H9 (cell line): Measurements from ENCODE around the gene AMOTL1. TPM values are rescaled to one million over a fixed set of nuclear protein-coding genes. Genes with fewer than 3 reads are reported as not detected.

Source experiments
- DNase-seq: peaks from one replicate; pipeline ENCODE4 v3.0.0-alpha.2; 2017
- H2AFZ ChIP-seq: one replicate; pipeline ENCODE4 v1.6.1; 2013; ENCODE audit warnings: mild to moderate bottlenecking, low read length, control low read depth, moderate library complexity
- H2AK5ac ChIP-seq: 2 replicates; pipeline ENCODE4 v1.6.1; 2013; ENCODE audit warnings: low read length, control low read depth, mixed read lengths; ENCODE audit not compliant: insufficient read length
- H2BK120ac ChIP-seq: one replicate; pipeline ENCODE4 v1.6.1; 2013; ENCODE audit warnings: low read depth, mild to moderate bottlenecking, low read length, control low read depth, inconsistent platforms; ENCODE audit not compliant: poor library complexity, severe bottlenecking
- H2BK12ac ChIP-seq: 2 replicates; pipeline ENCODE4 v1.6.1; 2013; ENCODE audit warnings: low read length, control low read depth, mixed read lengths, low read depth; ENCODE audit not compliant: insufficient read length
- H2BK15ac ChIP-seq: 2 replicates; pipeline ENCODE4 v1.6.1; 2013; ENCODE audit warnings: low read depth, low read length, control low read depth
- H2BK20ac ChIP-seq: one replicate; pipeline ENCODE4 v1.6.1; 2013; ENCODE audit warnings: low read depth, mild to moderate bottlenecking, low read length, control low read depth, inconsistent platforms; ENCODE audit not compliant: poor library complexity, severe bottlenecking
- H2BK5ac ChIP-seq: 2 replicates; pipeline ENCODE4 v1.6.1; 2013; ENCODE audit warnings: low read length, control low read depth, mixed read lengths; ENCODE audit not compliant: insufficient read length
- H3K14ac ChIP-seq: 2 replicates; pipeline ENCODE4 v1.6.1; 2013; ENCODE audit warnings: low read length, control low read depth; ENCODE audit not compliant: insufficient read depth
- H3K18ac ChIP-seq: 2 replicates; pipeline ENCODE4 v1.6.1; 2013; ENCODE audit warnings: low read depth, mild to moderate bottlenecking, mixed read lengths, low read length, control low read depth; ENCODE audit not compliant: insufficient read length
- H3K23ac ChIP-seq: 2 replicates; pipeline ENCODE4 v1.6.1; 2013; ENCODE audit warnings: low read length, control low read depth, mixed read lengths, low read depth; ENCODE audit not compliant: insufficient read length
- H3K23me2 ChIP-seq: 2 replicates; pipeline ENCODE4 v1.6.1; 2013; ENCODE audit warnings: low read depth, mild to moderate bottlenecking, mixed read lengths, low read length, control low read depth; ENCODE audit not compliant: insufficient read length, poor library complexity, severe bottlenecking
- H3K27ac ChIP-seq: 2 replicates; pipeline ENCODE4 v1.5.1; 2013; ENCODE audit warnings: low read length, control low read depth, mixed read lengths, low read depth; ENCODE audit not compliant: insufficient read length
- H3K27me3 ChIP-seq: 2 replicates; pipeline ENCODE4 v1.6.1; 2013; ENCODE audit warnings: low read length, control low read depth, inconsistent platforms; ENCODE audit not compliant: insufficient read depth
- H3K4ac ChIP-seq: 2 replicates; pipeline ENCODE4 v1.6.1; 2013; ENCODE audit warnings: low read depth, mild to moderate bottlenecking, control low read depth, inconsistent platforms, low read length, moderate library complexity
- H3K4me1 ChIP-seq: 2 replicates; pipeline ENCODE4 v1.6.1; 2013; ENCODE audit warnings: low read length, control low read depth, inconsistent platforms; ENCODE audit not compliant: insufficient read depth
- H3K4me2 ChIP-seq: 2 replicates; pipeline ENCODE4 v1.6.1; 2013; ENCODE audit warnings: low read length, control low read depth, mixed read lengths; ENCODE audit not compliant: insufficient read length, insufficient read depth
- H3K56ac ChIP-seq: 2 replicates; pipeline ENCODE4 v1.6.1; 2013; ENCODE audit warnings: low read depth, mild to moderate bottlenecking, mixed read lengths, low read length, control low read depth; ENCODE audit not compliant: insufficient read length
- H3K79me1 ChIP-seq: 2 replicates; pipeline ENCODE4 v1.6.1; 2013; ENCODE audit warnings: low read depth, mild to moderate bottlenecking, moderate library complexity, low read length, control low read depth, inconsistent platforms; ENCODE audit not compliant: insufficient read depth, poor library complexity, severe bottlenecking
- H3K79me2 ChIP-seq: 2 replicates; pipeline ENCODE4 v1.6.1; 2013; ENCODE audit warnings: low read length, control low read depth, inconsistent platforms; ENCODE audit not compliant: insufficient read depth
- H3K9ac ChIP-seq: 2 replicates; pipeline ENCODE4 v1.6.1; 2013; ENCODE audit warnings: low read length, control low read depth, mixed read lengths; ENCODE audit not compliant: insufficient read length; ENCODE audit errors: extremely low read depth
- H3K9me3 ChIP-seq: one replicate; pipeline ENCODE4 v1.6.1; 2013; ENCODE audit warnings: low read depth, low read length, inconsistent platforms; ENCODE audit not compliant: control insufficient read depth
- H3T11ph ChIP-seq: one replicate; pipeline ENCODE4 v1.6.1; 2013; ENCODE audit warnings: mild to moderate bottlenecking, low read length, control low read depth, inconsistent platforms
- H4K20me1 ChIP-seq: one replicate; pipeline ENCODE4 v1.6.1; 2013; ENCODE audit not compliant: control insufficient read depth, insufficient read length, insufficient read depth
- H4K5ac ChIP-seq: 2 replicates; pipeline ENCODE4 v1.6.1; 2013; ENCODE audit warnings: low read depth, mild to moderate bottlenecking, mixed read lengths, low read length, control low read depth; ENCODE audit not compliant: insufficient read length
- H4K8ac ChIP-seq: replicated peaks from 2 replicates; pipeline ENCODE4 v1.6.1; 2013; ENCODE audit warnings: low read length, control low read depth, mixed read lengths, low read depth; ENCODE audit not compliant: insufficient read length
- H4K91ac ChIP-seq: 2 replicates; pipeline ENCODE4 v1.6.1; 2013; ENCODE audit warnings: low read depth, mild to moderate bottlenecking, moderate library complexity, mixed read lengths, low read length, control low read depth; ENCODE audit not compliant: insufficient read length
- H3K27ac Mint-ChIP-seq, 3 experiments: 2 replicates in 2 of 3; 3 replicates in 1 of 3; pipeline ENCODE4 v1.8.0; 2020 to 2021; ENCODE audit warnings: mixed read lengths in 3 of 3, mild to moderate bottlenecking in 1 of 3, moderate library complexity in 1 of 3
- H3K27me3 Mint-ChIP-seq: 2 replicates; pipeline ENCODE4 v1.8.0; 2021; ENCODE audit warnings: low read depth, mild to moderate bottlenecking, moderate library complexity, mixed read lengths
- H3K36me3 Mint-ChIP-seq, 3 experiments: 2 replicates in 2 of 3; 3 replicates in 1 of 3; pipeline ENCODE4 v1.8.0; 2020 to 2021; ENCODE audit warnings: low read depth in 3 of 3, mixed read lengths in 3 of 3; ENCODE audit not compliant: insufficient read depth in 1 of 3
- H3K4me1 Mint-ChIP-seq, 2 experiments: 2 replicates each; pipeline ENCODE4 v1.8.0; 2020; ENCODE audit warnings: mixed read lengths in 2 of 2
- H3K4me3 Mint-ChIP-seq, 2 experiments: 2 replicates in 1 of 2; 3 replicates in 1 of 2; pipeline ENCODE4 v1.8.0; 2020 to 2021; ENCODE audit warnings: mild to moderate bottlenecking in 2 of 2, mixed read lengths in 2 of 2, moderate library complexity in 1 of 2
- H3K9me3 Mint-ChIP-seq, 2 experiments: 2 replicates in 1 of 2; 3 replicates in 1 of 2; pipeline ENCODE4 v1.8.0; 2020; ENCODE audit warnings: mild to moderate bottlenecking in 2 of 2, mixed read lengths in 2 of 2, moderate library complexity in 1 of 2
- CTCF ChIP-seq: fragments of 200-600 bp; sonication (generic); conservative IDR thresholded peaks from 3 replicates; pipeline ENCODE4 v1.8.0; 2021; ENCODE audit warnings: antibody characterized with exemption, mild to moderate bottlenecking
- WGBS: extraction: QIAGEN DNeasy Blood & Tissue Kit; methylation state at CpG from one replicate; pipeline ENCODE4 v1.1.7; 2013; ENCODE audit warnings: missing lambda C conversion rate, low lambda C conversion rate, mixed read lengths; ENCODE audit not compliant: insufficient read length; ENCODE audit errors: extremely low coverage; 5-methylcytosine and 5-hydroxymethylcytosine counted together
- total RNA-seq: library from RNA; stranded (reverse); gene quantifications from 2 replicates; pipeline ENCODE4 v1.2.1, GENCODE V29; 2021

The AMOTL1 gene
- total RNA-seq, 1 experiment from 2014 or later = 18.5 TPM

- Histone ChIP-seq H2BK15ac (no peak overlapping the region), H2BK20ac (no peak overlapping the region), H3K79me2 (peaks cover 6% of the 10 kb centered on the region; the same call in 1 of the 2 replicates), H4K20me1 (no peaks in the 10 kb centered on the region), H2BK120ac (no peak overlapping the region), H2BK5ac (no peak overlapping the region), H3K27me3 (peaks cover 32% of the 10 kb centered on the region; the same call in 1 of the 2 replicates), H3K9ac (peak overlapping the region; percentile 36), H3K4me2 (peak overlapping the region; percentile 88), H3K4me1 (peaks cover 3% of the 10 kb centered on the region; the same call in 1 of the 2 replicates), H3K4ac (no peak overlapping the region), H3K56ac (no peak overlapping the region), H3K27ac (no peak overlapping the region), H3K79me1 (peaks cover 3% of the 10 kb centered on the region), H3K23ac (no peak overlapping the region), H3K18ac (no peak overlapping the region), H3K14ac (no peak overlapping the region), H3K9me3 (no peaks in the 10 kb centered on the region), H2AK5ac (no peak overlapping the region), H3K23me2 (peaks cover 13% of the 10 kb centered on the region), H4K91ac (no peak overlapping the region), H2BK12ac (no peak overlapping the region), H3T11ph (no peak overlapping the region), H4K8ac (no peak overlapping the region), H2AFZ (no peak overlapping the region), H4K5ac (no peak overlapping the region)
- Mint-ChIP-seq H3K36me3 (peaks cover 0 to 6% (median 6%) of the 10 kb centered on the region in 3 experiments; a peak in 4 of 7 replicates), H3K27ac (no peak overlapping the region), H3K4me1 (peaks cover 28 to 29% of the 10 kb centered on the region in 2 experiments), H3K4me3 (peak overlapping the region; percentile 84 to 89), H3K9me3 (peaks cover 0 to 4% of the 10 kb centered on the region in 2 experiments; a peak in 3 of 5 replicates), H3K27me3 (peaks cover 21% of the 10 kb centered on the region)
- no CpG with 5 or more reads among the region's 8 CpGs for WGBS
- no peak for TF ChIP-seq CTCF
- no peak for DNase-seq
These were observed 1.7 kb downstream of the AMOTL1 start for GRCh38 chr11:94769880-94770279.
